MV-4-11 (cell line): ENCODE results near the gene TPST1.
"Not testable (repeated sequence)": the region's sequence is repeated elsewhere in the genome, so short reads cannot be mapped to it uniquely, and the experiment has no call there.

Experiments
- DNase-seq: peaks from one replicate; lab custom pipeline; 2025; lab: John Stamatoyannopoulos, UW

Gene TPST1

DNA sequence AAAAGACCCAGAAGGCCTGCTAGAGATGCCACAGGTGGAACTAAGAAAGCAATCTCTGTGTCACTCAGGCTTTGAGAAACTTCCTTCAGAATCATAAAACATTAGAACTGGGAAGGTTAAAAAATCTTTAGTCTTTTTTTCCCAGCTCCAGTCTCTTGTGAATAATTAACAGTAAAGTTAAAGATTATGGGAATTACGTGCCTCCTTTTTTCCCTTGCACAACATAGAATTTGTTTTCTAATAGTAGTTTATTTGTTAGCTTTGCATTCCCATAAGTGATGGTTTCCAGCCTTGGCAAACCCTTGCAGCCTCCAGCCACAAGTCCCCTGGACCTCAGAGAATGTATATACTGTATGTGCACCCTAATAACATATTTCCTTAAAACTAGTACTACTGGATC, 128.3 kb downstream of the TPST1 start:
- no peak for DNase-seq

DNA sequence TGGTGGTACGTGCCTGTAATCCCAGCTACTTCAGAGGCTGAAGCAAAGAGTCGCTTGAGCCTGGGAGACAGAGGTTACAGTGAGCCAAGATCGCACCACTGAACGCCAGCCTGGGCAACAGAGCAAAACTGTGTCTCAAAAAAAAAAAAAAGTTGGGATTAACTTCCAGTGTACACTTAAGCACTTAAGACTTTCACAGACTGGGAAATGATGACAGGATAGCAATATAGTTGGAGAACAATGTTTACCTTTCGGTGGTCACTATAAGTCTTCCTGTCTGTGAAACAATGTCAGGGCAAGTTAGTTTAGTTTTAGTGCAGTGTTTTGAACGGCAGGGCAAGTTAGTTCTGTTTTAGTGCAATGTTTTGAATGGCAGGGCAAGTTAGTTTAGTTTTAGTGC, 130.2 kb downstream of the TPST1 start:
- DNase-seq: no peak

DNA sequence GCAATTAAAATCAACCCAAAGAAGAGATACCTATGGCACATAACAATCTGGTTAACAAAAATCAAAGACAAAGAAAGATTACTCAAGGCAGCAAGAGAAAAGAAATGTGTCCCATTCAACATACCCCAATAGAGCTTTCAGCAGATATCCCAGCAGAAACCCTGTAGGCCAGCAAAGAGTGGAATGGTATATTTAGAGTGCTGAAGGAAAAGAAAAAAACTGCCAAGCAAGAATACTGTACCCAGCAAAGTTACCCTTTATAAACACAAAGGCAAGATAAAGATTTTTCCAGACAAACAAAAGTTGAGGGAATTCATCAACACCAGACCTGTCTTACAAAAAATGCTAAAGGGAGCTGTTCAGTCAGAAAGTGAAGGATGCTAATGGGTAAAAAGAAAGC, 131.6 kb downstream of the TPST1 start:
- no peak for DNase-seq

DNA sequence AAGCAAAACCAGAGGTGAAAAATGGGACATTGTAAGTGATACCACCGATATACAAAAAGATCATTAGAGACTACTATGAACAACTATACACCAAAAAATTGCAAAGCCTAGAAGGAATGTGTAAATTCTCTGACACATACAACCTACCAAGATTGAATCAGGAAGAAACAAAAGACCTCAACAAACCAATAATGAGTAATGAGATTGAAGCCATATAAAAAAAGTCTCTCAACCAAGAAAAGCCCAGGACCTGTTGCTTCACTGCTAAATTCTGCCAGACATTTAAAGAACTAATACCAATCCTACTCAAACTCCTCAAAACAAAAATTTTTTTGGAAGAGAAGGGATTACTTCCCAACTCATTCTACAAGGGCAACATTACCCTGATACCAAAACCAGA, 134.0 kb downstream of the TPST1 start:
- no peak for DNase-seq

DNA sequence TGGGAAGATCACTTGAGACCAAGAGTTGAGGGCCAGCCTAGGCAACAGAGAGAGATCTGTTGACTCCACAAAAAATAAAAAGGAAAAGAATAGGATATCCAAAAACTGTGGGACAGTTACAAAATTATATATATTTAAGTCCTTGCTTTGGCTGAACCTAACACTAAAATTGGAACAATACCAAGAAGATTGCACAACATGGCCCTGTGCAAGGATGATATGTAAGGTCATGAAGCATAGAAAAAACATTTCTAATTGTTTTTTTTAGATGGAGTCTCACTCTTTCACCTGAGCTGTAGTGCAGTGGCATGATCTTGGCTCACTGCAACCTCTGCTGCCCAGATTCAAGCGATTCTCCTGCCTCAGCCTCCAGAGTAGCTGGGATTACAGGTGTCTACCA, 139.0 kb downstream of the TPST1 start:
- DNase-seq: peak; percentile 56

DNA sequence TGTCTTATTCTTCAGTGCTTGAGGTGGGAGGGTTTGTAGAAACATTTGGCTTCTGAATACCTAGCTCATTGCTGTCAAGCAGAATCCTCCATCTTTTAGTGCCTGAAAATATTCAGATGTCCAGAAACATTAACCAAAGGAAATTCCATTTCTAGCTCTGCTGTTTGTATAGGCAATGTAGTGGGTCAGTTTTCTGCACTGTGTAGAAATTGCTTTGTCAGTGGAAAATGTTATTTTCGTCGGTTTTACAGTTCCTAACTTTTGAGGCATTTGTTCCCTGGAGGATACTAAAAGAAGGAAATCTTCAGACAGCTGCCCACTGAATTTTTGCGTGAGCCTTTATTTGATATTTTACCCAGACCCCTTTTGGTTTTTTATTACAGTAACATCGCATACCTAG, 143.4 kb downstream of the TPST1 start:
- peak; percentile 37 for DNase-seq

DNA sequence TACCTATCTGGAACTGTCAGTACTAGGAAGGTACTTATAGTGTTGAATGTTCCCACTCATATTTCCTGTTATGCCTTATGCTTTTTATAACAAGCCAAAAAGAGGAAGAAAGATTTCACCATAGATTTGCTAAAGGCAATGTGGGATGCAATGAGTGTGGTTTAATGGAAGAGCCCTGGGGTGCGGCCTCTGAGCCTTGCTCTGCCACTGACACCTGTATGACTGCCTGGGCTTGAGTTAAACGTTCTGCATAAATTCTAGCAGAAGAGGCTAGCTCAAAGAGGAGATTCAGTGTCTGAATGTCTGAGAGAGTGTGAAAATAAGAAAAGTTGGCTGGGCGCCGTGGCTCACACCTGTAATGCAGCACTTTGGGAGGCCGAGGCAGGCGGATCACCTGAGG, 143.8 kb downstream of the TPST1 start:
- DNase-seq: peak; percentile 89

DNA sequence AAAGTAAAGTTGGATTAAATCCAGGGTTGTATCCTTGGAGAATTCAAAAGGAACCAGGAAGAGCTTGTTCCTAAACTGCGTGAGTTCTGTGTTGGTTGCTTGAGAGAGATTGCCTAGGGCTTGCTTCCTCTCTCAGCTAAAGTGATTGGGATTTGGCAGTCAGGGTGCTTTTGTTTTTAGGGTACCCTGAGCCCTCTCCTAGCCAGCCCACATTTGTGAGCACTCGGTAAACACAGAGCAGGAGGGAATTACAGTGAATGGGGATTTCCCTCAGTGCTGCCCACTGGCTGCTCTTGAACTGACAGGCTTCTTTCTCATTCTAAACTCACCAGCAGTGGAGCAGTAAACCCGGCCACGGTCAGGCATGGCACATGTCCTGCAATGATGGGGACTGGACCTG, 146.9 kb downstream of the TPST1 start:
- DNase-seq: no peak

DNA sequence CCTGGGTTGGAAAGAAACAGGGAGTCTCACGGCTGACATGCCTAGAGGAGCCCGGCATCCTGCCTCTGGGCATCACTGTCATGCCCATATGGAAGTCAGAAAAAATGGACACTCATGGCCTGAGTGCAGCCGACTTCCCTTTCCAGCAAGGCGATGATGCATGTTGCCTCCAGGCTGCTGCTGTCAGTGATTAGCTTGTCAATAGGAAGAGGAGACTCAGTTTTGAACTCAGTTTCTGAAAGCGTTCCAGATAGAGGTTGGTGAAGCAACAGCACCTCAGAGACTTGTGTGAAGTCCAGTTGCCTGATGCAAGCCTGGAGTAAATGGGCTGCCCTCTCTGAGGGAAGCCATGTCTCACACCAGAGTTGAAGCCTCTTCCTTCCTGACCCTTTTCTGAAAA, 148.4 kb downstream of the TPST1 start:
- peak; percentile 8 for DNase-seq

DNA sequence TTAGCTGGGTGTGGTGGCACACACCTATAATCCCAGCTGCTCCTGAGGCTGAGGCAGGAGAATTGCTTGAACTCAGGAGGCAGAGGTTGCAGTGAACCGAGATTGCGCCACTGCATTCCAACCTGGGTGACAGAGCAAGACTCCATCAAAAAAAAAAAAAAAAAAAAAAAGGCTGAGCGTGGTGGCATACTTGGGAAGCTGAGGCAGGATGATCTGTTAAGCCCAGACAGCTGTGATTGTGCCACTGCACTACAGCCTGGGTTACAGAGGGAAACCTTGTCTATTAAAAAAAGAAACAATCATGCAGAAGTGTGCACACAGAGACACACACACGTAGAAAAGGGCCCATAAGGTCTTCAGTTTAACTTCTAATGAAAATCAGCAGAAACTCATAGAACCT, 150.6 kb downstream of the TPST1 start:
- DNase-seq: no peak

DNA sequence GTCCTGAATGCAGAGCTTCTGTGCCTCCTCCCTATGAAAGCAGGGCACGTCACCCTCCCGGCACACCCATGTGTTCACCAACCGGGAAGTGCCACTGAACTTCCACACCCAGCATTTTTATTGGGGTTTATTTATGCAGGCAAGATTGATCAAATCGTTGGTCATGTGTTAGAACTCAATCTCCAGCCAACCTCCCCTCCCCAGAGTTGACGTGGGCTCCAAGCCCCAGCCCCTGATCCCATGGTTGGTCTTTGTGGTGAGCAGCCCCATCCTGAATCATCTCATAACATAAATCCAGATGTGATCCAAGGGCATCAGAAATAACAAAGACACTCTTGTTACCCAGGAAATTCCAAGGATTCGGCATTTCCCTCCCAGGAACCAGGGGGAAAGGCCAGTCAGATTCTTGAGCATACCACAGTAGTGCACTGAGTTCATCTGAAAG, 151.2 kb downstream of the TPST1 start:
- no peak for DNase-seq

DNA sequence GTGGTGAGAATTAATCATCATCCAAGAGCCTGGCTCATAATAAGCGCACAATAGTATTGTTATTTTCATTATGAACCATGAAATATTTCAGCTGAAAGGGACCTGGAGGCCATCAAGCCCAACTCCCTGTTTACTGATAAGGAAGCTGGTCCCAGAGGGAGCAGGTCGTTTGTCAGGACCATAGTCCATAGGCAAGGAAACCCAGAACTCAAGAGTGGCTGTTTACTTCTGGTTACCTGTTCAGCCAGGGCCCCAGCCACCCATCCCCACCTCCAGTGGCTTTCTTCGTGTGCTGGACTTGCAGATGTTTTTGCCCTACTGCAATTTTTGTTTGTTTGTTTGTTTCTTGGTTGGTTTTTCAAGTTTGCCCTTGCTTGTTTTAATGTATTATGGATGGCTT, 152.0 kb downstream of the TPST1 start:
- no peak for DNase-seq

DNA sequence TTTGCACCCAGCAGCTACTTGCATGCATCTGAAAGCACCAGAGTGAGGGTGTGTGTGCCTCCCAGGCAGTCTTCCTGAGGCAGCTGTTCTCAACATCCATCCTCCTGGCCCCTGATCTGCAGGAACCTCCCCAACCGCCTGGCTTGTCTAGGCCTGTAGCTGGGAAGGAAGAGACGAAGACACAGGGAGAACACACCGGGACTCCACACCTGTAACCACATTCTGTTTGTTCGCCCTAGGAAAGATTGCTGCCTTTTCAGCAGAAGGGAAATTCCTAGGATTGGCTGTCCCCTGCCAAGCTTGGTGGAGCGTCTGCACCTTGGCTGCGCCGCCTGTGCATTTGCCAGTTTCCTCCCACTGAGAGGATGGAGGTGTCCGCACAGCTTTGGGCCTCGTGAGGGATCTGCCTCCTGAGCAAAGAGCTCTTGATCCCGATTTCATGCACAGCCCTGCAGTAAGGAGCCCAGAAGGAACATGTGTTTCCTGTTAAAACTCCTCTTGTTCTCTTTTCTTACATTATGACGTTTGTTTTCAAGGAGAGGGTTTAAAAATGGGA, 154.6 kb downstream of the TPST1 start:
- peak; percentile 9 for DNase-seq

DNA sequence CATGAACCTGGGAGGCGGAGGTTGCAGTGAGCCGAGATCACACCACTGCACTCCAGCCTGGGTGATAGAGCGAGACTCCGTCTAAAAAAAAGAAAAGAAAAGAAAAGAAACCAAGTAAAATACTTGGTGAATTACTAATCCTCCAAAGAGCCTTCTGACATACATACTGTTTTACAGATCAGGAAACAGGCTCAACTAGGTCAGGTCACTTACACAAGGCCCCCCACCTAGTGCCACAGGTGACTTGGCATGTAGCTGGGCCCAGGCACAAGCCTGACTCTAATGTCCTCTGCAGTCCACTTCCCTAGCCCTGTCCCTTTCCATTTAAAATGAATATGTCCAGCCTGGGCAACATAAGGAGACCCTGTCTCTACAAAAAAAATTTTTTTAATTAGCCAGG, 157.0 kb downstream of the TPST1 start:
- DNase-seq: no peak

DNA sequence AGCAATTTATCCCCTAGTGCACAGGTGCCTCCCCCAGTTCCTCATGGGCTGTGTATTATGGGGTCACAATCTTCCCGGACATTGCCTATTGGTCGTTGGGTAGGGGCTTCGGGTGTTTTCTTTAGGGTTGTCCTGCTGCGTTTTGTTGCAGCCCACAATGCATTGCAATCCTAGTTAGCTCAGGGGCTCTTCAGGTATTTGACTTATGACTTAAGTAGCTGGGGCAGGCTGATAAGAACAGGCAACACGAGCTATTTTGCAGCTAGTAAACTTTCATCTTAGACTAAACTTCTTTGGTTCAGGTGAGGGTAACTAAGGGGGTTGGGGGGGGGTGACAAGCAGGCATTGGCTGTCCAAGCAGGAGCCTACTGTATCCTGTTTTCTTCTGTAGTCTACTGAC, 158.5 kb downstream of the TPST1 start:
- no peak for DNase-seq

DNA sequence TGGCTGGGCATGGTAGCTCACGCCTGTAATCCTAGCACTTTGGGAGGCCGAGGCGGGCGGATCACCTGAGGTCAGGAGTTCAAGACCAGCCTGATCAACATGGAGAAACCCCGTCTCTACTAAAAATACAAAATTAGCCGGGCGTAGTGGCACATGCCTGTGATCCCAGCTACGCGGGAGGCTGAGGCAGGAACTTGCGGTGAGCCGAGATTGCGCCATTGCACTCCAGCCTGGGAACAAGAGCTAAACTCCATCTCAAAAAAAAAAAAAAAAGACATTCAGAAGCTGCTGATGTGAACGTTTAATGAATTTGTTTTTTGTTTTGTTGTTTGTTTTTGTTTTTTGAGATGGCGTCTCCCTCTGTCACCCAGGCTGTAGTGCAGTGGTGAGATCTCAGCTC, 159.9 kb downstream of the TPST1 start:
- peak; percentile 43 for DNase-seq

DNA sequence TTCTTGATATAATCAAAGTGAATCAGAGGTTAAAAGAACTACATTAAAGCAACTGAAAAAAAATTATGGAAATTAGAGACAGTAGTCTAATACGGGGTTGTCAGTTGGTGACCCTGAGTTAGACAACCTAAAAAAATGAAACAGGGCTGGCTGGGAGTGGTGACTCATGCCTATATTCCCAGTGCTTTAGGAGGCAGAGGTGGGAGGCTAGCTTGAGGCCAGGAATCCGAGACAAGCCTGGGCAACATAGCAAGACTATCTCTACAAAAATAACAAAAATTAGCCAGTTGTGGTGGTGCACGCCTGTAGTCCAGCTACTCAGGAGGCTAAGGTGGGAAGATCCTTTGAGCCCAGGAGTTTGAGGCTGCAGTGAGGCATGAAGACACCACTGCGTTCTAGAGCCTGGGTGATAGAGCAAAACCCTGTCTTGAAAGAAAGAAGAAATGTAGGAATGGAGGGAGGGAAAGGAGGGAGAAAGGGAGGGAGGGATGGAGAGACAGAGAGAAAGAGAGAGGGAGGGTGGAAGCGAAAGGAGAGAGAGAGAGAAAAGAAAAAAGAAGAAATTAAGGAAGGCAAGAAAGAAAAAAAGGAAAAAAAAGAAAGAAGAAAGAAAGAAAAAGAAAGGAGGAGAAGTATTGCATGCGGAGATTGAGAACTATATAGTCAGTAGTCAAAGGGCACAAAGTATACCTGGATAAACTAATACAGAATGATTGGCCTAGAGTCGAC, 166.1 kb downstream of the TPST1 start:
- no peak for DNase-seq

DNA sequence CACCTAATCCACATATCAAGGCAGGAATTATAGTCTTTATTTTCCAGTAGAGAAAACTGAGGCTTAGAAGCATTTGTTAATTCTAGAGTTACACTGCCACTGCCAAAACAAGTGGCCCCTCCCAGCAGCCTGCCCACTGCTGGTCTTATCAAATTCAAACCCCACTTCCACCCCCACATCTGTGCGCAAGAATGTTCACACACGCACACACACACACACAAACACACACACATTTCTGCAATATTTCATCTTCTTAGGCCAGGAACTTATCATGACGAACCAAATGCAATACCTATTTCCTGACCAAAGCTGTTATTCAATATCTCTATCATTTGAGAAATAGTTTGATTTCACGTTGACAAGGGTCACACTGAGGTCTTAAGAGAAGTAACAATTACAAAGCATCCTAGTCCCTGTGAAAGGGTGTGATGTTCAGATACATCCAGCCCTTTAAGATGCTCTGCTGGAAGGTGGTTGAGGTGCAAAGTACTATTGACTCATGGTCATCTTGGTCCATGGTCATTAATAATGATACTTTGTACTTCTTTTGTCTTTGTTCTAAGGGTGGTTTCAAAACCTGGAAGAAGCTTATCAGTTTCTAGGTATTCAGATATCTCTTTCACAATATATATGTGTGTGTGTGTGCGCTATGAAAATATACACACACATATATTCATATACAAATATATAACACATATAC, 169.2 kb downstream of the TPST1 start:
- DNase-seq: not testable (repeated sequence)

DNA sequence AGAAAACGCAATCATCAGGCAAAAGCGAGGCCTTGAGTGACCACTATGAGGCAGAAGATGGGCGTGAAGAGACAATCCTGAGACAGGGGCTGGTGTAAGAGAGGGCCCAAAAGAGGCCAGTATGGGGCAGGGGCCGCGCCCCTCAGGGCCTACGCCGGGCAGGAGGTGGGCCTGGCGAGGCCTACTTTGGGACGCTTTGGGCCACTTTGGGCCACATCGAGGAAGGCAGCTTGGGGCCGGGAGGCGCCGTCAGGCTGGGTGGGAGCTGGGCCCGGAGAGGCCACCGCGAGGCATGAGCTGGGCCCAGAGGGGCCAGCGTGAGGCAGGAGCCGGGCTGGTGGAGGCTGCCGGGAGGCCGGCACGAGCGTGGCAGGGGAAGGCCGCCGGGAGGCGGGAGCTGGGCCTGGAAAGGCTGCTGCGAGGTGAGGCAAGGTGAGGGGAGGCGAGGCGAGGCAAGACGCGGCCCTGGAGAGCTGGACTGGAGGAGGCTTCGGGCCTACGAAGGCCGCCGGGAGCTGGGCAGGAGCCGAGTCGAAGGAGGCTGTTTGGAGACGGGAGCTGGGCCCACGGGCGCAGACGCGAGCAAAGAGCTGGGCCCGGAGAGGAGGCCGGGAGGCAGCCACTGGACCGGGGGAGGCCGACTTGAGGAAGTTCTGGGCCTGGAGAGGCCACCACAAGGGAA, 171.3 kb downstream of the TPST1 start:
- no peak for DNase-seq

DNA sequence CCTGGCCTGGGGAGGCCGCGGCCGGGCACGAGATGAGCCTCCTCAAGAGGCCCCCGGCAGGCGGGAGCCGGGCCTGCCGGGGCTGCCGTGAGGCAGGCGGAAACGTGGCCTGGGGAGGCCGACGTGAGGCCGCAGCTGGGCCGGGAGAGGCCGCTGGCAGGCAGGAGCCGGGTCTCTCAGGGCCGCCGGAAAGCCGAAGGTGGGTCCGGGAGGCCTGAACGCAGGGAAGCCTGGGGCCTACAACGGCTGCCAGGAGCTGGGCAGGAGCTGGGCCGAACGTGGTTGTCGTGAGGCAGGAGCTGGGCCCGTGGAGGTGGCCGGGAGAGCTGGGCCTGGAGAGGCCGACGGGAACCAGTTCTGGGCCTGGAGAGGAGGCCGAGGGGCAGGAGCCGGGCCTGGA, 171.9 kb downstream of the TPST1 start:
- no peak for DNase-seq

DNA sequence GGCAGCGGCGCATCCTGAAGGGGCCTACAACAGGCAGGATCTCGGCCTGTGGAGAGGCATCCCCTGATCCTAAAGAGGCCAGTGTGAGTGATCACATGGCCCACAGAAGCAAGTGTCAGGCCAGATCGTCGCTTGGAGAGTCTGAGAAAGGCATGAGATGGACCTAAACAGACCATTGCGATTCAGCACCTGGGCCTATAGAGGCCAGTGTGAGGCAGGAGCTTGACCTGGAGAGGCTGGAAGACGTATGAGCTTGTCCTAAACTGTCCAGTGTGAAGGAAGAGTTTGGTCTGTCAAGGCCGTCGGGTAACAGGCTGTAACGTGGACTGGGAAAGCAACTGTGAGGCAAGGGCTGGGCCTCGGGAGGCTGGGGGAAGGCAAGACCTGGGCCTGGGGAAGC, 172.6 kb downstream of the TPST1 start:
- no peak for DNase-seq

DNA sequence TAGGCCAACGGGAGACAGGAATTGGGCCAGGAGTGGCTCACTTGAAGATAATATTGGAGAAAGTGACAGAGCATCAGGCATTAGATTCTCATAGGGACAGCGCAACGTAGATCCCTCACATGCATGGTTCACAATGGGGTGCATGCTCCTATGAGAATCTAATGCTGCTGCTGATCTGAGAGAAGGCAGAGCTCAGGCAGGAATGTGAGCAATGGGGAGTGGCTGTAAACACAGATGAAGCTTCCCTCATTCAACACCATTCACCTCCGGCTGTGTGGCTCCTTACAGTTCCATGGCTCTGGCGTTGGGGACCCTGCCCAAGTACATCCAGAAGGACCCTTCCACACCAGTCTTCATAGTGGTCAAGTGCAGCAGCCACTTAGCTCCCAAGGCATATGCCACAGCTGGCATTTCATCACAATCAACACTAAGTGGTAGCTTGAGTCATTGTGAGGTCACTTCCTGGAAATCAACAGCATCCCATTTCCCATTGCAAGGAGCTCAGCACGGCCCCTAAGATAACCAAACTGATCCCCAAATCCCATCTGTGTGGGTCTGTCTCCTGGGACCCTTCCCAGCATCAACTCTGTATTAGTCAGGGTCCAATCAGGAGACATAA, 174.5 kb downstream of the TPST1 start:
- peak; percentile 30 for DNase-seq
